Hematopoietic multipotent progenitor cell treated with erythropoietin and hydrocortisone succinate and interleukin-3 and kit ligand, for 15 days (in vitro differentiated cells): ENCODE measurements around the gene CDH11.

Experiments
- DNase-seq: peaks from one replicate; pipeline ENCODE4 v3.0.0-alpha.2; 2015; ENCODE audit warnings: low spot score

CDH11 gene

GRCh38 chr16:65121870-65122723 lies at the start of gene CDH11:
Gene CDH11, minus strand, starts transcription at chr16:65122063. Its CDS starts 117,194 bp downstream, at chr16:65004869.
- no peak for DNase-seq

DNA sequence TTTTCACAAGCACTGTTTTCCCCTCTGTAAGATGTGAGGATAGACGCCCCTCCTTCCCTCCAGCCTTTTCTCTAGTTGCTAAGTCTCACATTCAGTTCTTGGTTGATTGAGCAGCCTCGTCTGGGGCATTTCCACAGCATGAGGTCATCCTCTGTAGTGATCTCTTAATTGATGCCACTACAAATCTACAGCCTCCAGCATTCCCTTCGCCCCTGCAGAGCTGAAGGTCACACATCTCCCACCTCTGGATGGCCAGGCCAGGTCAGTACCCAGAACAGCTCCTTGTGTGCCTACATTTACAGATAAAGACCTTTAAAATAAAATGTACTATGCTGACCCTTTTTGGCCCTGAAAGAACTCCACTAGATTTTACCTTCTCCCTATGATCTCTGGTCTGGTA lies 32.5 kb upstream of the CDH11 start:
- DNase-seq: no peak

DNA sequence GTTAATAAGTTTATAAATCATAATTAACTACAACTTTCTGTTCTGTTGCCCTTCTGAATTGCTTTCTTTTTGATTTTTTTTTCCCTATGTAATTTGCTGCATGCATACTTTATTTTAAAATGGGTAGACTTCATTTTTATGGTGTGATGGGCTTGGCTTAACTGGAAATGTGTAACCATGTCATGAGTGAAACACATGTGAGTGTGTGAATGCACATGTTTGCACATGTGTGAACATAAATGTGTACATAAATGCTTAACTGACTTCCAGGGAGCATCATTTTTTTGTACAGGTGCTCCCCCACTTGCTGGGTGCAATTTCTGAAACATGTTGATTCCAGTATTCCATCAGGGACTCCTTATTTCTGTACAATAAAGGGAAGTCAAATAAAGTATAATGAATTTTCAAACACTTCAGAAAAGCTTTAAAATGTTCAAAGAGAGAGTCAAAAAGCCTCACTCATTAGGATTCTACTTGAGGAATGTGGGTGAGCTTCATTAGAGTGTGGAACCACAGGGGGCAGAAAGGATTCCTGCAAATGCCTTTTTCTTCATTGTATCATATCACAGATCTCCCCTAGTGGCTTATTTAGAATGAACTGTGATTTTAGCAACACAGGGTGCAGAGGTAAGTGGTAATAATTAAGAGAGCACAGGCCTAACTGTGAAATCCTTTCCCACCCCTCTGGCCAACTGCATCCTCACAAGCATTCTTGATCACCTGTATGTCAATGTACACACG lies 31.7 kb upstream of the CDH11 start:
- DNase-seq: no peak

DNA sequence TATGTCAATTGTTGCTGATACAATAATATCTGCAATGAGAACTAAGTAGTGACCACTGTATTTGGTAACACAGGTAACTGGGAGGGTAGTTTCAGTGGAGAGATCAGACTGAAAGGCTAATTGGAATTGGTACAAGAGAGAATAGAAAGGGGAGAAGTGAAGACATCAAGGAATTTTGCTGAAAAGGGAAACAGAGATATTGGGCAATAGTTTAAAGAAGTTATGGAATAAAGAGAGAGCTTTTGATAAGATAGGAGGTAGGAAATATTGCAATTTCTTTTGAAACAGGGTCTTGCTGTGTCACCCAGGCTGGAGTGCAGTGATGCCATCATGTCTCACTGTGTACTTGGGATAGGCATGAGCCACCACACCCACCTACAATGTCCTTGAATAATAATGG lies 26.9 kb upstream of the CDH11 start:
- no peak for DNase-seq

DNA sequence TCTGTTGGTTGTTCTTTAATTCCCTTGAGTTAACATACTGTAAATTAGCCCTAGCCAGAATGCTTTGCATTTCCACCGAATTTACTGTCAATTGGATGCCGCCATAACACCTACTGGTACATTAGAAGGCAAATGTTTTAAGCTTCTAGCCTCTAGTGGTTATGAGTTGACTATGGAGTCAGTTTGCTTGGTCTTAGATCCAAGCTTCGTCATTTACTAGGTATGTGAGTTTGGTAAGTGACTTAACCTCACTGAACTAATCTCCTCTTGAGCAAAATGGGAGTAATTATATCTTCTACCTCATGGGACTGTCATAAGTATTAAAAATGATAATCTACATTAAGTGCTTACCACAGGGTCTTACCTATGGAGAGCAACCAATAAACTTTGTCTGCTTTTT lies 20.4 kb upstream of the CDH11 start:
- DNase-seq: no peak

DNA sequence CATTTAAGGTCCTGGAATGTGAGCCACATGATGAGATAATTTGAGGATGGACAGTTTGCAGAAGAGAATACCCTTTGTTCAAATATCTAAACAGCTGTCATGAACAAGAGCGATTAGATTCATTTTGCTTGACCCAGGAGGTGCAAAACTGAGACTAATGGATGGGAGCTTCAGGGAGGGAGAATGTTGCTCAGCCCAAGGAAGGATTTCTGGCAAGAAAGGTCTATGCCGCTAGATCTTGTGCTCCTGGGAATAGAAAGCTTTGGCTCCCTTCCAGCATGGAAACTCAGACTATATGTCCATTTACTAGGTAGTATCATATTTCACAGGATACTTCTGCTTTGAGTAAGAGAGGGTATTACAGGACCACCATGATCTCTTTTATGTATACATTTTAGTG lies 14.8 kb upstream of the CDH11 start:
- DNase-seq: no peak

- no peak for DNase-seq
Measured at GRCh38 chr16:65126845-65127624, 5.2 kb upstream of the CDH11 start.

GRCh38 chr16:65125871-65126270 lies 4.0 kb upstream of the CDH11 start:
- DNase-seq: no peak

GRCh38 chr16:65125322-65125721 lies 3.5 kb upstream of the CDH11 start:
- no peak for DNase-seq

- DNase-seq: no peak
Measured at GRCh38 chr16:65124596-65124995, 2.7 kb upstream of the CDH11 start.

- DNase-seq: no peak
Measured at GRCh38 chr16:65124212-65124548, 2.3 kb upstream of the CDH11 start.

GRCh38 chr16:65123396-65124211 lies 1.7 kb upstream of the CDH11 start:
- no peak for DNase-seq

GRCh38 chr16:65122724-65123395 lies 997 bp upstream of the CDH11 start:
- no peak for DNase-seq

DNA sequence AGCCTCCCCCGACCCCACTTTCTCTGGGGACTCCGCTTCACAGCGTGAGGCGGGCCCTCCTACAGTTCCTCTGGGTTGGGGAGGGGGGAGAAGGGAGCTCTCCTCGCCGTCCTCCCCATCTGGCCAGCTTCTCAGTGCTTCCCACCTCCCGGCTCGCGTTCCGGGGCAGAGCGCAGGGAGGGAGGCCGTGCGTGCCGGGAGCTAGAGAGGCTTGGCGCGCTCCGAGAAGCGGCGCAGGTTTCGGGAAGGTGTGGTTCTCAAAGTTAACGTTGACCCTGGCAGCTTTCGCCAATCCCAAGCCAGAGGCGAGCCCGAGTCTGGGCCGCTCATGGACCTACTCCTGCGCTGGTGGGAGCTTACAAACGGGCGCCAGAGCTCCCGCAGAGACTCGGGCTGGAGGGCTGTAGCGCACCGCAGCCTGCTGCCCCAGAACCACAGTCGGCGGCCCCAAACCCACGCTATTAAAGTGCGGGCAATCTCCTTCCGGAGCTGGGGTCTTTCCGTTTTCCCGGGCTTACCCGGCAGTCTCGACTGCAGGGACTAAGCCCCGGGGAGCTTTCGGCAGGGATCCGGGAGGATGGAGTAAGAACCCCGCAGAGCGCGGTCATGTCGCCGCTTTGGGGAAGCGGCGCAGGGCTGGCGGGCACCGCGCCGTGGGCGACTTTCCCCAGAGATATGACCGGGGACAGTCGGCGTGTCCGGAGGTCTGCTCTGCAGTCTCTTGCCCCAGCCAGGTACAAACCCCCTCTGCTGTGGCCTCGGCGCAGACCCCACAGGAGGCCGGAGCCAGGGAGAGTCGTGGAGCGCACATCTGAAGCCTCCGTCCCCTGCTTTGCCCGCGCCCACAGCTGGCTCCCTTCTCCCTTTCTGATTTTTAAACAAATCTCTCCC lies 787 bp downstream of the CDH11 start:
- DNase-seq: no peak

GRCh38 chr16:65120461-65120830 lies 1.4 kb downstream of the CDH11 start:
- no peak for DNase-seq

GRCh38 chr16:65119901-65120401 lies 1.9 kb downstream of the CDH11 start:
- no peak for DNase-seq

GRCh38 chr16:65119435-65119834 lies 2.4 kb downstream of the CDH11 start:
- no peak for DNase-seq

DNA sequence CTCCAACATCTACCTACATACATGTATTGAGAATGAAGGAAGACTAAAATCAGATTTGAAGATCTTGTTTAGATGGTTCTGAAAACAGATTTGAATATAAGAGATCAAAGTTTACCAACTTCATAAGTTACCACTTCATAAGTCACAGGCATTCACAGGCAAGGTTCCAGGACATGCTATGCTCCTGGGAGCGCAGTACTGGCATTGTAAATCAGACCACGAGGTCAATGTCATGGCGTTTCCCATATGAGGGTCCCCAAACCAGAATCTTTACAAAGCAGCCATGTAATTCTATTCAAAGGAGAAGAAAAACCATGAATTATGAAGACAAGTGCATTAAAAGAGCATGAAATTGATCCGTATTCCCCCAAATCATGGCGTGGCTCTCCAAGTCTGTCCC lies 3.0 kb downstream of the CDH11 start:
- DNase-seq: no peak

GRCh38 chr16:65117811-65118448 lies 3.9 kb downstream of the CDH11 start:
- peak; percentile 11 for DNase-seq
